ENCODE results near the gene CST7. TPM values are rescaled to one million over a fixed set of nuclear protein-coding genes. Genes with fewer than 3 reads are reported as not detected.

CST7 gene
- polyA plus RNA-seq, 1 of the 3 experiments (the other 2 are of a cell fraction) = 0.07 TPM

DNA sequence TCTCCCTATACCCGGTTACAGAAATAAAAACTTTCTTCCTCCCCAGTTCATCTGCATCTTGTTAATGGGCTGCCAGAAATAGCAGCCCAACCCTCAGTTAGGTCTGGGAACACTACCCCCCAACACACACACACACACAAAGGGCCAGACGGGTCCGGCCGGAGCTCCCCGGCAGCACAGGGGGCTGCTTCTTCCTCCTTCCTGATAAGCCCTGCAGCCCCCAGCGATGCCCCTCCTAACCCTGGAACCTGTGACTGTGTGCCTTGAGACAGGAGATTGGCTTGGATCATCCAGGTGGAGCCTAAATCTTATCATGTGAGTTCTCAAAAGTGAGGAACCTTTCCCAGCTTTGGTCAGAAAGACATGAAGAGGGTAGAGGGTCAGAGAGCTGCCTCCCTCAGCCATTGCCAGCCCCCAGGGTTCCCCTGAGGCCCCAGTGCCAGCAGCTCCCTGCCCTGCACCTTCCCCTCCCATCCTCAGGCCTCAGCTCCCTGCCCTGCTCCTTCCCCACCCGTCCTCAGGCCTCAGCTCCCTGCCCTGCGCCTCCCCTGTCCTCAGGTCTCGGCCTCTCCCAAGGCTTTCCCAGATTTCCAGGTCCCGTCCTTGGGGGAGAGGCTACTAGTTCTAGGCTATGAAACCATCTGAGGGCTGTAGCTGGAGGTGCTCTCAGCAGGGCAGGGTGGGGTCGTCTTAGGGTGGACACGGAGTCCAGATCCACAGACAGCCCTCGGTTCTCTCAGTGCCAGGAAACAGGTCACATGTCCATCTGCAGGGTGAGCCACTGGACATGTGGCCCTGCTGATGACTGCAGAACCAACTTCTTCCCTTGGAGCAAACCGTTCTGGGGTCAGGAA lies 34.5 kb upstream of the CST7 start (continued):
- TF ChIP-seq CTCF (IDR thresholded peaks at IDR 0.05) = no peak
- TF ChIP-seq MXI1 (IDR thresholded peaks at IDR 0.05; ENCODE audit: low read depth, low read length) = no peak
- TF ChIP-seq NRF1 (IDR thresholded peaks at IDR 0.05; ENCODE audit: low read depth, low read length) = no peak
- no peak for TF ChIP-seq ZBTB33 (IDR thresholded peaks at IDR 0.05; ENCODE audit: borderline replicate concordance, low read depth)
- TF ChIP-seq SMC3 (IDR thresholded peaks at IDR 0.05; ENCODE audit: low read depth, low read length) = no peak

DNA sequence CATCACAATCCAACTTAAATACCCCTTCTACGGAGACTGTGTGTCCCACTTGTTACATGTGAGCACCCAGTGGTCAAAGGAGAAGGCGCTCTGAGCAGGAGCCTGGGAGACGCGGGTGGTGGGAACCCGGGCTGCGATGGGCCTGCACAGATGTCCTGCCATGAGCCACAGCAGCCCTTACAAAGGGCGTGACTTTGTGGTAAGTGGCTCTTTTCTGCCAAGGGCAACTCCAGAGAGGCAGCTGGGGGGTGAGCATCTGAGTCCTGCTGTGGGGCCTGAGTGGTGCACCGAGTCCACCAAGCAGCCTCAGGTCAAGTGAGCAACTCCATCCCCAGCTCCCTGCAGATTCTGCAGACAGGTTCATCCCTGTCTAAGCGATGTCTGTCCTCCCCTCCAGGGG lies 33.6 kb upstream of the CST7 start:
- TF ChIP-seq RFX5 (IDR thresholded peaks at IDR 0.05; ENCODE audit: low read length) = no peak
- TF ChIP-seq EP300 (IDR thresholded peaks at IDR 0.05; ENCODE audit: borderline replicate concordance in 1 of 2, low read depth in 1 of 2, low read length in 1 of 2) = no peak
- POLR2A ChIA-PET = no interaction called here
- DNase-seq = no peak
- Histone ChIP-seq H3K79me2 (ENCODE audit: insufficient read depth) (no peaks in the 10 kb centered on the region), H3K4me2 (no peak overlapping the region), H3F3A (replicated peaks; ENCODE audit: insufficient read depth) (no peaks in the 10 kb centered on the region), H3K36me3 (replicated peaks in 1 of 2; ENCODE audit: control insufficient read depth in 1 of 2, insufficient read depth in 2 of 2, low read length in 1 of 2) (no peaks in the 10 kb centered on the region), H3K9ac (no peak overlapping the region), H3K9me3 (no peaks in the 10 kb centered on the region), H3K4me1 (ENCODE audit: control insufficient read depth in 1 of 2, insufficient read depth in 2 of 2, low read depth in 1 of 2, low read length in 1 of 2) (no peaks in the 10 kb centered on the region), H2AFZ (ENCODE audit: low read depth) (no peak overlapping the region), H3K27me3 (ENCODE audit: insufficient read depth) (no peaks in the 10 kb centered on the region), H4K20me1 (ENCODE audit: insufficient read depth) (no peaks in the 10 kb centered on the region), H3K27ac (ENCODE audit: low read depth in 2 of 2, low read length in 1 of 2) (no peak overlapping the region), H3K4me3 (ENCODE audit: low read depth in 2 of 2, low read length in 1 of 2) (no peak overlapping the region), H3K9me2 (no peaks in the 10 kb centered on the region)
- CTCF ChIA-PET = interaction anchor here (2.1 to 3.7 kb wide), 3 partner anchors 131 to 978 kb away, joined by 6 to 43 read pairs (median 16); no protein-coding TSS in a partner anchor
- WGBS (ENCODE audit: low lambda C conversion rate) = 24% methylated on average over 2 of the region's 9 CpGs

DNA sequence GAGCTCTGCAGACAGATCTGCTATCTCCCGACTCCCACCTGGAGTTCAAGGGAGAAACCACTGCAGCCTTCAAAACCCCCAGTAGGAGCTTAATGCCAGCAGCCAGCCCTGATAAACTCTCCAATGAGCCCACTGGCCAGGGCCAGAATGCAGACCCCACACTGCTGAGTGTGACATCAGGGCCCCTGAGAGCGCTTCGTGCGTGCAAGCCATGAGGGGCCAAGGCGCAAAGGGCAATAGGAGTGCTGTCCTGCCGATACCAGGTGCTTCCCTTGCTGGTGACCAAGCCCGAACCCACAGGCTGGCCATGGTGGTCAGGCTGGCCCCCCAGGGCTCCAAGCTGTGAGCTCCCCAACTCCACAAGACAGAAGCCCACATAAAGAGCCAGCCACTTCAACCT lies 33.2 kb upstream of the CST7 start:
- no peak overlapping the region for H2AFZ ChIP-seq (ENCODE audit: low read depth)

More for the DNA sequence above, 33.2 kb upstream of the CST7 start:
- Histone ChIP-seq H3K4me3 (ENCODE audit: low read depth in 2 of 2, low read length in 1 of 2) (no peak overlapping the region), H4K20me1 (ENCODE audit: insufficient read depth) (no peaks in the 10 kb centered on the region), H3K9me3 (no peaks in the 10 kb centered on the region), H3K27me3 (ENCODE audit: insufficient read depth) (no peaks in the 10 kb centered on the region), H3K9ac (no peak overlapping the region), H3K27ac (ENCODE audit: low read depth in 2 of 2, low read length in 1 of 2) (no peak overlapping the region), H3K9me2 (no peaks in the 10 kb centered on the region), H3K36me3 (replicated peaks in 1 of 2; ENCODE audit: control insufficient read depth in 1 of 2, insufficient read depth in 2 of 2, low read length in 1 of 2) (no peaks in the 10 kb centered on the region), H3K79me2 (ENCODE audit: insufficient read depth) (no peaks in the 10 kb centered on the region), H3K4me1 (ENCODE audit: control insufficient read depth in 1 of 2, insufficient read depth in 2 of 2, low read depth in 1 of 2, low read length in 1 of 2) (no peaks in the 10 kb centered on the region), H3F3A (replicated peaks; ENCODE audit: insufficient read depth) (no peaks in the 10 kb centered on the region), H3K4me2 (no peak overlapping the region)
- POLR2A ChIA-PET = no interaction called here
- CTCF ChIA-PET = interaction anchor here (2.1 to 3.7 kb wide), 3 partner anchors 132 to 978 kb away, joined by 6 to 43 read pairs (median 16); no protein-coding TSS in a partner anchor
- TF ChIP-seq CTCF (IDR thresholded peaks at IDR 0.05) = no peak
- WGBS (ENCODE audit: low lambda C conversion rate) = no CpG with 5 or more reads among the region's 7 CpGs
- no peak for DNase-seq

All from SK-N-SH (cell line).